ENCODE measurements around the gene DCST1.

The DCST1 gene

GRCh38 chr1:155092641-155093040 is 59.0 kb downstream of the DCST1 start:
- no peak for DNase-seq

DNA sequence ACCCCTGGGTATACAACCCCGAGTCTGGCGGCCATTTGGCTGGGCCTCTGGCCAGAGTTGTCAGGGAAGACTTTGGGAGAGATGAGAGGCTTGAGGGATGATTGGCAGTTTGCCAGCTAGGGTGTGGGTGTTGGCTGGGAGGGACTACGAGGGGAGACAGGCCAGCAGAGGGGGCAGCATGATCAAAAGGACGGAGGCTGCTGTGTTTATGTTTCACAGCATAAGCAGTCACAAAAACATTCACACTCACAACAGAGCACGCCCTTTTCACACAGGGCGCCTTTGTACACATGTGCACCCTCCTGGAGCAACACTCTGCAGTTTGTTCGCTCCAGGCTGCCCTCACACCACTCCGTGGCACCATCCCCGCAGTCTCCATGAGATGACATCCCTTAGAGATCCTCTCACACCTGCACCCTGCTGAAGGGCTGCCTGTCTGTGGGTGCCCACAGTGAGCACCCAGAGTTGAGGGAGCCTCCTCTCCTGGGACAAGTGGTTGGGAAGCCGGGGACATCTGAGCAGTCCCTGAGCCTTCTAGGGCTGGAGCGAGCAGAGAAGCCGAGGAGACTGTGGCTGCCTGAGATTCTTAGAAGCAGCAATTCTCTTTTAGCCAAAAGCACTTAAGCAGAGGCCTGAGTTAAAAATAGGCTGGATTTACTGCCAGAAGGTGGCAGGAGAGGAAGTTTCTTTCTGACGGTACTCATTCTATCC is 60.4 kb downstream of the DCST1 start:
- DNase-seq = peak; percentile 72

DNA sequence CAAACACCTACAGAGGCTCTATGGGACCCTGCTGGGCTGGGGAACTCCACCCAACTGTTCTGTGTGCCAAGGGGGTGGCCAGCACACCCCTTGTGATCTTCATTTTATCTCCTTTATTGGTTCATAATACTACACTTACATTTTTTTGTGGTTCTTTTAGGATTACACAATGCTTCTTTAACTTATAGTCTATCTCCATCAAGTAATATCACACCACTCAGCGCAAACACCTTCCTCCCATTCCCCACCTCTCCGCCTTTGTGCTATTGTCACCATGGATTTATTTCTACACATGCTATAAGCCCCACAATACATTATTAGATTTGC is 61.0 kb downstream of the DCST1 start:
- no peak for DNase-seq

DNA sequence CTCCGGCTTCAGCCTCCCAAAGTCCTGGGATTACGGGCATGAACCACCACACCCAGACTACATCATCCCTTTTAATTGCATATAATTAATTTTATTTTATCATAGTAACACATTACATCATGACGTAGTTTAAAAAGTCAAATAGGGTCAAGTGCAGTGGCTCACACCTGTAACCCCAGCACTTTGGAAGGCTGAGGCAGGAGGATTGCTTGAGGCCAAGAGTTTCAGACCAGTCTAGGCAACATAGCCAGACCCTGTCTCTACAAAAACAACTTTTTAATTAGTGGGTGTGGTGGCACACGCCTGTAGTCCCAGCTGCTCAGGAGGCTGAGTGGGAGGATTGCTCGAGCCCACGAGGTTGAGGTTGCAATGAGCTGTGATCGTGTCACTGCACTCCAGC is 65.7 kb downstream of the DCST1 start:
- DNase-seq = no peak

Measured in DMS53 (cell line).